Stimulated activated CD8-positive, alpha-beta memory T cell treated with anti-CD3 and anti-CD28 coated beads, Interleukin-2, amount 100 ng/mL, for 48 hours (primary cell): ENCODE measurements around the gene ANAPC4.

Experiments used
- DNase-seq, 2 donors: peaks; one replicate each; pipeline ENCODE4 v3.0.0-alpha.2; 2020; ENCODE audit warnings: low read depth in 2 of 2

Gene ANAPC4

GRCh38 chr4:25437926-25438325 lies 60.9 kb downstream of the ANAPC4 start:
- DNase-seq = no peak

GRCh38 chr4:25439918-25440477 lies 62.9 kb downstream of the ANAPC4 start:
- DNase-seq = peak; percentile 14 to 21

GRCh38 chr4:25440478-25441030 lies 63.5 kb downstream of the ANAPC4 start:
- DNase-seq = no peak

GRCh38 chr4:25441519-25442117 lies 64.6 kb downstream of the ANAPC4 start:
- DNase-seq = peak in 1 of 2 donors; percentile 20

- DNase-seq = no peak
Observed at GRCh38 chr4:25442863-25443307, 65.8 kb downstream of the ANAPC4 start.

GRCh38 chr4:25443851-25444250 lies 66.8 kb downstream of the ANAPC4 start:
- no peak for DNase-seq

GRCh38 chr4:25446611-25447010 lies 69.5 kb downstream of the ANAPC4 start:
- no peak for DNase-seq

GRCh38 chr4:25448379-25449109 lies 71.5 kb downstream of the ANAPC4 start:
- DNase-seq = no peak

- no peak for DNase-seq
Observed at GRCh38 chr4:25449270-25449669, 72.2 kb downstream of the ANAPC4 start.

GRCh38 chr4:25449688-25450087 lies 72.6 kb downstream of the ANAPC4 start:
- DNase-seq = no peak

- DNase-seq = no peak
Observed at GRCh38 chr4:25450491-25450901, 73.4 kb downstream of the ANAPC4 start.

GRCh38 chr4:25451676-25452075 lies 74.6 kb downstream of the ANAPC4 start:
- no peak for DNase-seq

- no peak for DNase-seq
Observed at GRCh38 chr4:25452081-25452480, 75.0 kb downstream of the ANAPC4 start.

GRCh38 chr4:25454476-25454875 lies 77.4 kb downstream of the ANAPC4 start:
- no peak for DNase-seq

GRCh38 chr4:25457053-25457715 lies 80.1 kb downstream of the ANAPC4 start:
- DNase-seq = no peak

GRCh38 chr4:25466966-25467697 lies 90.1 kb downstream of the ANAPC4 start:
- DNase-seq = no peak

- no peak for DNase-seq
Observed at GRCh38 chr4:25467843-25468242, 90.8 kb downstream of the ANAPC4 start.
